AG08395 (cell line): ENCODE results near the gene SKA1.
"Not testable (repeated sequence)": the region's sequence is repeated elsewhere in the genome, so short reads cannot be mapped to it uniquely, and the experiment has no call there.

Experiments
- DNase-seq: peaks from one replicate; pipeline ENCODE4 v3.0.0; 2012; ENCODE audit warnings: mixed read lengths, low spot score

The SKA1 gene

DNA sequence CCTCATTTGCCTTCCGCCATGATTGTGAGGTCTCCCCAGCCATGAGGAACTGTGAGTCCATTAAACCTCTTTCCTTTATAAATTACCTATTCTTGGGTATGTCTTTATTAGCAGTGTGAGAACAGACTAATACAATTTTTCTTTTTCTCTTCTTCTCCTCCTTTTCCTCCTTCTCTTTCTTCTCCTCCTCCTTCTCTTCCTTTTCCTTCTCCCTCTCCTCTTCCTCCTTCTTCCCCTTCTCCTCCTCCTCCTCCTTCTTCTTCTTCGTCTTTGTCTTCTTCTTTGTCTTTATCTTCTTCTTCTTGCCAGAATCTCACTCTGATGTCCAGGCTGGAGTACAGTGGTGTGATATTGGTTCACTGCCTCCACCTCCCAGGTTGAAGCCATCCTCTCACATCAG lies 20.2 kb downstream of the SKA1 start:
- DNase-seq: no peak

DNA sequence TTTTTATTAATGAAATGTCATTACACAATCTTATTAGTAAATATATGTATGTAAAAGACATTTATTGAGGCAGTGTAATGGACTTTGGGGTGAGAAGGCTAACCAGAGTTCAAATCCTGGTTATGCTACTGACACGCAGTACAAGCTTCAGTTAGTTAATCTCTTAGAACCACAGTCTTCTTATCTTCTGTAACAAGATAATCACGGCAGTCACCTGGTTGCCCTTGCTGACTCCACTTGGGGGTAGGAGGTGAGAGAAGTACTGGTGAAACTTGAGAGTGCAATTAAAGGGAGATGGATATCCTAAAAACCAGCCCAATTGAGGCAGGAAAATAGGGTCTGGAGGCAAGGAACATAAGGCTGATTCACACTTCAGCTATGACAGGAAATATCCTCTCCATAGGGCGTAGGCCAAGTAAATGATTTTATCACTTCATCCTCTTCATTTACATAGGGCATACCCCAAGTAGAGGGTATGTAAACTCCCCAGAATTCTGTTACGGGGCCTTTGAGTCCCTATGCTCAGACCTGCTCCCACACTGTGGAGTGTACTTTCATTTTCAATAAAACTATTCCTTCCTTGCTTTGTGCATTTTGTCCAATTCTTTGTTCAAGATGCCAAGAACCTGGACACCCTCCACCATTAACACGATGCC lies 21.3 kb downstream of the SKA1 start:
- DNase-seq: no peak

- DNase-seq: peak; percentile 10
These were observed 22.2 kb downstream of the SKA1 start for GRCh38 chr18:50397023-50397422.

- DNase-seq: no peak
These were observed 23.3 kb downstream of the SKA1 start for GRCh38 chr18:50398099-50398498.

DNA sequence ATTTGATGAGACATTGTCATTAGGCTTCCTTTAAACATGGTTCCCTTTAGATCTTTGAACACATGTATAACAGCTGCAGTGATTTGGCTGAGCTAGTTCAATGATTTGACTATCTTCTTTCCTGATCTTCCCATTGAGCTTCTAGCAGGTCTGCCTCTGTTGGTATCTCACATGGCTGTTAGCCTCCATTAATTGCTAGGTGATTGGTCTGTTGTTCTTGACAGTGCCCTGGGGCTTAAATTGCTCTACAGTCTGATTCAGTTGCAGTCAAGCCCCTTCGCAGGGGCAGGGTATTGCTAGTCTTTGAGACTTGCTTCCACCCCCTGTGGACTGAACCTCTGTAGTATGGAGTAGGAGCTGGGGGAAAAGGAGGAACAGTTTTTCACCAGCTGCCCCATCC lies 24.1 kb downstream of the SKA1 start:
- DNase-seq: no peak

DNA sequence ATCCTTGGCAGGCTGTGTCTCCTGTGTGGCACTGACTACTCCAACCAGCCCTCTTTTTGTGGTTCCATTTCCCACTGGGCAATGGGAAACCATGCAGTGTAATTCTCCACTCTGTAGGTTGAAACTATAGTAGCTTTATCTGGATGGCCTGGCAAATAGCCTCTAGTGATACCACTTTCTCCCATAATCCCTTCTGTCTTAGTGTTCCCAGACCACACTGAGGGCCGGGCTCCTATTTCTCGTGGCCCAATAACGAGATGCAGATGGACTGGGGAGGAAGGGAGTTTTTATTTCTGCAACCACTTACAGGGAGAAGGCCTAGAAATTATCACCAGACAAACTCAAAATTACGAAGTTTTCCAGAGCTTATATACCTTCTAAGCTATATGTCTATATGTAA lies 24.7 kb downstream of the SKA1 start:
- DNase-seq: no peak

DNA sequence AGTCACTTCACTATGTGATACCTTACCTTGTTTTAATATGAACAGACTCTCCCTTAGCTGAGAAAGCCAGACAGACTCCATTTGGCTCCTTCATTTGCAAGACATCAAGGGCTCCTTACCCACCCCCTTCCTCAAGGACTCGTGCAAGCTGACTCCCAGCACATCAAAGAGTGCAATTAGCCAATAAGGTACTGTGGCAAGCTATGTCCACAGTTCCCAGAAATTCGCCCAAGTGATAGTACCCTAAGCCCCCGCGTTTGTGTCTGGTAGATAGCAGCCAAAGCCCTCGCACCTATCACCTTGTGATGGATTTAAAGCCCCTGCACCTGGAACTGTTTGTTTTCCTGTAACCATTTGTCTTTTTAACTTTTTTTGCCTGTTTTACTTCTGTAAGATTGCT lies 25.6 kb downstream of the SKA1 start:
- not testable (repeated sequence) for DNase-seq

DNA sequence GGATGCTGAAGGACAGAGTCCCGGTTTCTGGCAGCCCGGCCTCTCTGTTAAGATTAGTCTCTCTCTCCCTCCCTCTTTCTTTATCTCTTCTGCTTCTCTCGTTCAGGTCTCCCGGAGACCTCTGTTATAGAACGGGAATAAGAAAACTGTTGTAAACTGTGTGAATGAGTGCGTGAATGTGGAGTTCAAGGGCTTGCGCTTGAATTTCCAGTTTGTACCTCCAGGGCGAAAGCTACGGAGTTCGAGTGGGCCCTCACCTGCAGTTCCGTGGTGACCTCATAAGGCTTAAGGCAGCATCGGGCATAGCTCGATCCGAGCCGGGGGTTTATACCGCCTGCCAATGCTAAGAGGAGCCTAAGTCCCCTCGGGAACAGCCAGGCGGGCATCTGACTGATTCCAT lies 26.4 kb downstream of the SKA1 start:
- no peak for DNase-seq

DNA sequence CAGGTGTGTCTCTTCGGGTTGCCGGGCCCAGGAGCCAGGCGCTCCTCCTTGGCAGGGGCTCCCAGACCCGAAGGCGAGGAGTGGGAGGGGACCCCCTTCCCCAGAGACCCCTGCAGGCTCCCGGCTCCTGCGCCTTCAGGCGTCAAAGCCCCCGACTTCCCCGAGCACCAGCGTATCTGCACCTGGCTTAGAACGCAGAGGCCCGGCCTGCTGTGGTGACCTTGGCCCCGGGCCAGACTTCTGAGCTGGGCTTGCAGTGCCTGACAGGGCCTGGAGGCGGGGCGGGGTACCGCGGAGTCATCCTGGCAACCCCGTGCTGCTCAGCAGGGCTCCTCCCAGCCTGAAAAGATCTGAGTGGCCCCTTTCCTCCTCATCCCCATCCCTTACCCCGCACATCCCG lies 27.0 kb downstream of the SKA1 start:
- DNase-seq: peak; percentile 32

DNA sequence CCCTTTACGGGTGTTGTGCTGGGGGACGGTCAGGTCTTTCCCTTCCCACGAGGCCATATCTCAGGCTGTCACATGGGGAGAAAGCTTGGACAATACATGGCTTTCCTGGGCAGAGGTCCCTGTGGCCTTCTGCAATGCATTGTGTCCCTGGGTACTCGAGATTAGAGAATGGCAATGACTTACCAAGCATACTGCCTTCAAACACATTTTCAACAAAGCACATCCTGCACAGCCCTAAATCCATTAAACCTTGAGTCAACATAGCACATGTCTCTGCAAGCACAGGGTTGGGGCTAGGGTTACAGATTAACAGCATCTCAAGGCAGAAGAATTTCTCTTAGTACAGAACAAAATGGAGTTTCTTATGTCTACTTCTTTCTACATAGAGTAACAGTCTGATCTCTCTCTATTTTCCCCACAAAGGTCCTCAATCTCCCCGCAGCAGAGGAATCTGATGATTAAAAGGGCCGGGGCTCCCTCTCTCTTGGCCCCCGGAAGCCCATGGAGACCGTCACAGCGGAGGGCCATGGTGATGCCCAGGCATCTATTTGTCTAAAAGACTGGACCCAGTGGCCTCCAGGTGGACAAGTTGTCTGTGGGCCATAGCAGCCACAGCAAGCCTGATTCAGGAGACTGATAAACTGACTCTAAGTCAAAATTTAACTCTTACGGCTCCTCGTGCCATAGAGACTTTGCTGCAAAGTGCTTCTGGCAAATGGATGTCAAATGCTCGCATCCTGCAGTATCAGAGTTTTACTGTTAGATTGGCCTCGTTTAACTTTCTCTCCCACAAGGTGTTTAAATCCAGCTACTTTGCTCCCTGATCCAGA lies 30.1 kb downstream of the SKA1 start:
- DNase-seq: not testable (repeated sequence)

GRCh38 chr18:50405582-50406271 lies 30.9 kb downstream of the SKA1 start:
- no peak for DNase-seq

GRCh38 chr18:50409236-50409635 lies 34.4 kb downstream of the SKA1 start:
- no peak for DNase-seq

DNA sequence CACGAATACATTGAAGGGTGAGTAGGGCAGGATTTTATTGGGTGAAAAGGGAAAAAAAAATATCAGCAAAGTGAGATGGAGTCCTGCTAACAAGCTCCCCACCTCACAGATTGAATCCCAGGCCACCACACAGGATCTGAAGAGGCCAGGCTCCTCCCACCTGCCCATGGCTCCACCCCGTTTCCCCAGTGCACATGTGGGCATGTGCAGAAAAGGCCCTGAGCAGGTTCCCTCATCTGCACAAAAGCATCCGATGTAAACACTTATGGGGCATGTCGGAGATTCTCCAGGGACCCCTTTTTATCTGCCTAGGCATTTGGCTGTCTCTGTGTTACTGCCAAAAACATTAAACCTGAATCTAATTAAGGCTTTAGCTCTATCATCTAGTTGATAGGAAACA lies 35.2 kb downstream of the SKA1 start:
- no peak for DNase-seq

GRCh38 chr18:50410894-50411293 lies 36.0 kb downstream of the SKA1 start:
- peak; percentile 46 for DNase-seq

GRCh38 chr18:50416832-50417231 lies 42.0 kb downstream of the SKA1 start:
- not testable (repeated sequence) for DNase-seq

GRCh38 chr18:50417705-50418104 lies 42.9 kb downstream of the SKA1 start:
- DNase-seq: not testable (repeated sequence)

DNA sequence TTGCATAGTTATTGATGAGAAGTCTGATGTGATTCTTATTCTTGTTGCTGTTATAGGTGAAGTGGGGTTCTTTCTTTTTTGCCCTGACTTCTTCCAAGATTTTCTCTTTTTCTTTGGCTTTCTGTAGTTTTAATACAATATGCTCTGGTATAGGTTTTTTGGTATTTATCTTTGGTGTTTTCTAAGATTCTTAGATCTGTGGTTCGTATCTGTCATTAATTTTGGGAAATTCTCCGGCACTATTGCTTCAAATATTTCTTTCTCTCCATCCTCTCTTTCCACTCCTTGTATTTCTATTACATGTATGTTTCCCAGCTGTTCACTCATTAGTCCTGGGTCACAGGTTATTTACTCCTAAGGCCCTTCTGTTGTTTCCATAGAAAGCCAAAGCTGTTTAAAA lies 43.8 kb downstream of the SKA1 start:
- no peak for DNase-seq

- no peak for DNase-seq
These were observed 47.5 kb downstream of the SKA1 start for GRCh38 chr18:50422286-50422898.

GRCh38 chr18:50424877-50425690 lies 50.2 kb downstream of the SKA1 start:
- no peak for DNase-seq

GRCh38 chr18:50427896-50428295 lies 53.0 kb downstream of the SKA1 start:
- no peak for DNase-seq

GRCh38 chr18:50428531-50429206 lies 53.8 kb downstream of the SKA1 start:
- DNase-seq: no peak
